NOMO-1 (cell line): ENCODE data around the gene CCDC92.
A peak's percentile ranks its signal among the peaks of the same experiment; 100 is the strongest.
"Not testable (repeated sequence)": the region's sequence is repeated elsewhere in the genome, so short reads cannot be mapped to it uniquely, and the experiment has no call there.

Source experiments
- DNase-seq, 2 experiments: peaks; one replicate each; lab custom pipeline; 2025; ENCODE audit not compliant: unreplicated experiment in 2 of 2; lab: John Stamatoyannopoulos, UW

Gene CCDC92

GRCh38 chr12:123951467-123951866 is 21.2 kb downstream of the CCDC92 start:
- no peak for DNase-seq

- DNase-seq: no peak
These were observed 21.9 kb downstream of the CCDC92 start for GRCh38 chr12:123950476-123951349.

GRCh38 chr12:123949770-123950165 is 22.9 kb downstream of the CCDC92 start:
- DNase-seq: no peak

GRCh38 chr12:123948796-123949769 is 23.5 kb downstream of the CCDC92 start:
- no peak for DNase-seq

- no peak for DNase-seq
These were observed 24.2 kb downstream of the CCDC92 start for GRCh38 chr12:123948401-123948795.

- not testable (repeated sequence) for DNase-seq
These were observed 25.1 kb downstream of the CCDC92 start for GRCh38 chr12:123947531-123947930.

- DNase-seq: not testable (repeated sequence)
These were observed 25.8 kb downstream of the CCDC92 start for GRCh38 chr12:123946516-123947505.

GRCh38 chr12:123946152-123946515 is 26.5 kb downstream of the CCDC92 start:
- no peak for DNase-seq

- no peak for DNase-seq
These were observed 27.1 kb downstream of the CCDC92 start for GRCh38 chr12:123945287-123946151.

- DNase-seq: no peak
These were observed 27.9 kb downstream of the CCDC92 start for GRCh38 chr12:123944696-123945095.

- no peak for DNase-seq
These were observed 28.8 kb downstream of the CCDC92 start for GRCh38 chr12:123943816-123944215.

GRCh38 chr12:123942911-123943648 is 29.6 kb downstream of the CCDC92 start:
- DNase-seq: no peak

- DNase-seq: no peak
These were observed 30.4 kb downstream of the CCDC92 start for GRCh38 chr12:123942238-123942653.

GRCh38 chr12:123941624-123942237 is 30.9 kb downstream of the CCDC92 start:
- DNase-seq: peak in 1 of 2 experiments; percentile 34

GRCh38 chr12:123941000-123941399 is 31.6 kb downstream of the CCDC92 start:
- no peak for DNase-seq

- DNase-seq: no peak
These were observed 32.0 kb downstream of the CCDC92 start for GRCh38 chr12:123940627-123940966.

GRCh38 chr12:123939716-123940626 is 32.7 kb downstream of the CCDC92 start:
- DNase-seq: no peak
